Measurements from ENCODE around the gene EPB41L5. TPM values are rescaled to one million over a fixed set of nuclear protein-coding genes. Genes with fewer than 3 reads are reported as not detected.

The EPB41L5 gene
- polyA plus RNA-seq, 2 donors = 4.1 to 8.9 TPM

DNA sequence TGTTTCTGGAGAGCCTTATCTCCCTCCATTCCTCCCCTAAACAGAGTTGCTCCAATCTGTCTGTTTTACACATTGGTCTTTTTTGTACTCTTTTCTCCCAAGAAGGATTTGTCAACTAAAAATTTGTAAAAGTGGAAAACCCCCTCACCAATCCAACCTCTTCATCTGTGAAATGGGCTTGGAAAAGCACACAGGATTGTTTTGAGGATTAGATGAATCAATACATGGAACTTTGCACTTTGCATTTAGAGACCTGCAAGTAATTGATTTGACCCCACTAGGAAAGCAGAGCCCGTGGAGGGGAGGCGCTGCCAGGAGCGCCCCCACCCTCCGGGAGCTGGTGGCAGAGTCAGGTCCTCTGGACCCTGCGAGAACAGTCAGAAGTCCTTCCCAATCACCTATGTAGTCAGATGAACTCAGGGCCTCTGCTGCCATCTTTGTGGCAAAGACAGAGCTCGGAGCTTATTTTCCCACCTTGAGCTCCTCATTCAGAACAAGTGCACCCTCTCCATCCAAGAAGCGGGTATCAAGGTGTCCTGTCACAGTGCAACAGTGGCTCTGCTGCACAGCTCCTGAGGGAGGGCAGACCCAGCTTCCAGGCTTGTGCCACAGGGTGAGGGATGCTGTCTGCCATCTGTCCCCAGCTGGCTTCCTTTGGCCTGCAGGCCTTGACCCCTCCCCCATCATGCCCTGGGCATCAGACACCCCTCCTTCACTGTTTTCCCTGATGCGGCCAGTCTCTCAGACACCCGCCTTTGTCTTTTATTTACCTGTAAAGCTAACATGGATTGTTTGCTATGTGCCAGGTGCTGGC, 212.1 kb downstream of the EPB41L5 start:
- peaks cover 8 to 12% of the 10 kb centered on the region in 2 donors for H3K4me1 ChIP-seq (ENCODE audit: control insufficient read depth in 2 of 2, insufficient read depth in 2 of 2, low read length in 1 of 2)
- H3K9me3 ChIP-seq (ENCODE audit: control insufficient read depth in 2 of 2, insufficient read depth in 1 of 2, low read depth in 1 of 2, low read length in 1 of 2) = peaks cover 0 to 6% of the 10 kb centered on the region in 2 donors
- H3K27ac ChIP-seq (ENCODE audit: low read depth in 2 of 2, low read length in 1 of 2) = no peak overlapping the region
- H3K27me3 ChIP-seq (ENCODE audit: control insufficient read depth in 1 of 2, insufficient read depth in 2 of 2, low read length in 2 of 2) = no peaks in the 10 kb centered on the region
- H3K36me3 ChIP-seq (ENCODE audit: control insufficient read depth in 2 of 2, insufficient read depth in 2 of 2, low read length in 1 of 2) = no peaks in the 10 kb centered on the region
- no peak overlapping the region for H3K4me3 ChIP-seq (ENCODE audit: low read depth in 1 of 2, low read length in 2 of 2)
- 87 to 96% methylated on average over 9 of the region's 9 CpGs for WGBS, 2 donors

DNA sequence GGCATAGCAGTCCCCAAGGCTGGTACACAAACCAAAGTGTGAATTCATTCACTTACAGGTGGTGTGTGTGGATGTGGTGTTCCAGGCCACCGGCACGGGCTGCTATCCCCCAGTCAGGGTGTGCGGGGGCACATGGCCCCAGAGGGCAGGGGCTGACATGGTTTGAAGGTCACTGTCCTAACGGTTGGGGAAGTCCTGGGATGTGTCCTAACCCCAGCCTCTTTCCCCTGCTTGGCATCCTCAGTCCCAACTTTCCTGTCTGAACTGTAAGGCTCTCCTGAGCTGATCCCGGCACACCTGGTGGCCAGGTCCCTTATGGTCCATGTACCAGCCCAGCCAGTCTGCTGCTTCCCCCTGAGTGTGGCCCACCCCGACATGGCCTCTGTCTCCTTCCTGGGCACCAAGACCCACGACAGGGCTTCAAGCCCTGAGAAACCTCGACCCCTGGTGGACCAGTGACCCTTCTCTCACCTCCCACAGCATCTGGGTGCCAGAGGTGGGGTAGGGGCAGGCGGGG, 212.7 kb downstream of the EPB41L5 start:
- 90 to 91% methylated on average over 9 of the region's 9 CpGs for WGBS, 2 donors

GRCh38 chr2:120226316-120226715, 213.4 kb downstream of the EPB41L5 start:
- H3K27me3 ChIP-seq (ENCODE audit: control insufficient read depth in 1 of 2, insufficient read depth in 2 of 2, low read length in 2 of 2) = no peaks in the 10 kb centered on the region
- H3K27ac ChIP-seq (ENCODE audit: low read depth in 2 of 2, low read length in 1 of 2) = no peak overlapping the region
- WGBS, 2 donors = 85 to 87% methylated on average over 9 of the region's 9 CpGs
- no peak overlapping the region for H3K4me3 ChIP-seq (ENCODE audit: low read depth in 1 of 2, low read length in 2 of 2)
- no peaks in the 10 kb centered on the region for H3K36me3 ChIP-seq (ENCODE audit: control insufficient read depth in 2 of 2, insufficient read depth in 2 of 2, low read length in 1 of 2)
- peaks cover 0 to 6% of the 10 kb centered on the region in 2 donors for H3K9me3 ChIP-seq (ENCODE audit: control insufficient read depth in 2 of 2, insufficient read depth in 1 of 2, low read depth in 1 of 2, low read length in 1 of 2)
- H3K4me1 ChIP-seq (ENCODE audit: control insufficient read depth in 2 of 2, insufficient read depth in 2 of 2, low read length in 1 of 2) = peaks cover 8 to 16% of the 10 kb centered on the region in 2 donors

More for the DNA sequence above, 212.7 kb downstream of the EPB41L5 start:
- H3K27me3 ChIP-seq (ENCODE audit: control insufficient read depth in 1 of 2, insufficient read depth in 2 of 2, low read length in 2 of 2) = no peaks in the 10 kb centered on the region
- H3K4me3 ChIP-seq (ENCODE audit: low read depth in 1 of 2, low read length in 2 of 2) = no peak overlapping the region
- no peaks in the 10 kb centered on the region for H3K36me3 ChIP-seq (ENCODE audit: control insufficient read depth in 2 of 2, insufficient read depth in 2 of 2, low read length in 1 of 2)
- peaks cover 8 to 12% of the 10 kb centered on the region in 2 donors for H3K4me1 ChIP-seq (ENCODE audit: control insufficient read depth in 2 of 2, insufficient read depth in 2 of 2, low read length in 1 of 2)
- H3K27ac ChIP-seq (ENCODE audit: low read depth in 2 of 2, low read length in 1 of 2) = no peak overlapping the region
- H3K9me3 ChIP-seq (ENCODE audit: control insufficient read depth in 2 of 2, insufficient read depth in 1 of 2, low read depth in 1 of 2, low read length in 1 of 2) = peaks cover 0 to 6% of the 10 kb centered on the region in 2 donors

GRCh38 chr2:120227111-120227991, 214.5 kb downstream of the EPB41L5 start:
- H3K4me1 ChIP-seq (ENCODE audit: control insufficient read depth in 2 of 2, insufficient read depth in 2 of 2, low read length in 1 of 2) = peaks cover 8 to 10% of the 10 kb centered on the region in 2 donors
- no peak overlapping the region for H3K27ac ChIP-seq (ENCODE audit: low read depth in 2 of 2, low read length in 1 of 2)
- no peak overlapping the region for H3K4me3 ChIP-seq (ENCODE audit: low read depth in 1 of 2, low read length in 2 of 2)
- H3K9me3 ChIP-seq (ENCODE audit: control insufficient read depth in 2 of 2, insufficient read depth in 1 of 2, low read depth in 1 of 2, low read length in 1 of 2) = peaks cover 0 to 2% of the 10 kb centered on the region in 2 donors
- no peaks in the 10 kb centered on the region for H3K27me3 ChIP-seq (ENCODE audit: control insufficient read depth in 1 of 2, insufficient read depth in 2 of 2, low read length in 2 of 2)
- H3K36me3 ChIP-seq (ENCODE audit: control insufficient read depth in 2 of 2, insufficient read depth in 2 of 2, low read length in 1 of 2) = no peaks in the 10 kb centered on the region
- 81 to 87% methylated on average over 16 of the region's 16 CpGs for WGBS, 2 donors

DNA sequence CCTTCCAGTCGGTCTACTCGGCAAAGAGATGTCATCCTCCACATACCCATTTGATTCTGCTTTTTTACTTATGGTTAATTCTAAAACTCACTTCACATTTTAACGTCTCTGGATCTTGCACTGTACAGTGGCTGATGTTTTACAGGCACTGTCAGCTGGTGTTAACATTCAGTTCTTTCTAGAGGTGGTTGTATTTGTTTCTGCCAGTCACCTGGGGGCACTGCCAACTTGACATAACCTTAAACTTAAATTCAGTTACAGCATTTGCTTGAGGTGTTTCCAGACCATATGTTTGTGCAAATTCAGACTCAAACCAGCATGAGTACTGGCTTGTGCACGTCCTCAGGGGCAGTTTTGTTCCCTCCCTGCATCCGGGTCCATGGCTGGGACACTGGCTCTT, 215.6 kb downstream of the EPB41L5 start:
- H3K4me3 ChIP-seq (ENCODE audit: low read depth in 1 of 2, low read length in 2 of 2) = no peak overlapping the region
- H3K9me3 ChIP-seq (ENCODE audit: control insufficient read depth in 2 of 2, insufficient read depth in 1 of 2, low read depth in 1 of 2, low read length in 1 of 2) = no peaks in the 10 kb centered on the region
- H3K36me3 ChIP-seq (ENCODE audit: control insufficient read depth in 2 of 2, insufficient read depth in 2 of 2, low read length in 1 of 2) = no peaks in the 10 kb centered on the region
- no peaks in the 10 kb centered on the region for H3K27me3 ChIP-seq (ENCODE audit: control insufficient read depth in 1 of 2, insufficient read depth in 2 of 2, low read length in 2 of 2)
- H3K4me1 ChIP-seq (ENCODE audit: control insufficient read depth in 2 of 2, insufficient read depth in 2 of 2, low read length in 1 of 2) = peaks cover 6% of the 10 kb centered on the region in 2 donors
- H3K27ac ChIP-seq (ENCODE audit: low read depth in 2 of 2, low read length in 1 of 2) = no peak overlapping the region
- 50 to 59% methylated on average over 5 of the region's 5 CpGs for WGBS, 2 donors

Other genes with a start within 250 kb of the EPB41L5 start
- gene TMEM185B, start 210.3 kb downstream of the EPB41L5 start, polyA plus RNA-seq = 1 to 10 TPM; 3.6 to 8.8 TPM
- 10 to 100 TPM; 37.1 to 62.4 TPM for gene RALB, start 239.8 kb downstream of the EPB41L5 start, polyA plus RNA-seq

Data from esophagus (tissue), 2 donors.